H1 (cell line): Measurements from ENCODE around the gene CENPV. TPM values are rescaled to one million over a fixed set of nuclear protein-coding genes. Genes with fewer than 3 reads are reported as not detected.

Experiments used
- FOSL1 ChIP-seq: IDR thresholded peaks from 2 replicates; pipeline ENCODE4 v1.6.1; 2011; ENCODE audit warnings: mild to moderate bottlenecking, low read depth, low read length, moderate library complexity; ENCODE audit not compliant: insufficient read depth
- polyA plus RNA-seq, 7 experiments: library from polyadenylated mRNA; depleted of rRNA in 3 of 7; stranded (reverse) in 5 of 7; unstranded in 2 of 7; fragments of >200 nt in 5 of 7; fragments of 200-250 nt in 2 of 7; gene quantifications; 1 replicate in 5 of 7; 2 replicates in 1 of 7; 4 replicates in 1 of 7; pipeline versions ENCODE4 v1.2.1 to v1.2.3, GENCODE V29; 2011 to 2013; ENCODE audit warnings: missing spikeins in 2 of 7, mixed read lengths in 2 of 7
- total RNA-seq: library from RNA; stranded (reverse); fragmentation: NEBNext Ultra II Directional; extraction: Animal tissue kit (Norgen Biotek cat#: 25700); gene quantifications from 2 replicates; pipeline ENCODE4 v1.2.1, GENCODE V29; 2021

The CENPV gene
- total and polyA plus RNA-seq, 2 of the 8 experiments (the other 6 are each of a cell fraction or from before 2014, with no cell fraction given) = 249 to 260 TPM

DNA sequence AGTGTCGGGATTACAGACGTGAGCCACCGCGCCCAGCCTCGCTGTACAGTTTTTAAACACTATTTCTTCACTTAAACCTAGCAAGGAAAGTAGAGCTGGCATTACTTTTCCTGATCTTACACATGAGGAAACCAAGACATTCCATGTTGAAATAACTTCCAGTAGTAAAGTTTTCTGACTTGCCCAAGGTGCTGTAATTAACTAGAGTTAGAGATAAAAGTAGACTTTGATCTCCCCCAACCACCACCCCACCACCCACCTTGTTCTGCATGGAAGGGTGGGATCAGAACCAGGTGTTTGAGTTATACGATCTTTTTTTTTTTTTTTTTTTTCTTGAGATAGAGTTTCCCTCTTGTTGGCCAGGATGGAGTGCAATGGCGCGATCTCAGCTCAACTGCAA lies 47.1 kb downstream of the CENPV start (continued):
- no peak for TF ChIP-seq FOSL1
